ENCODE results near the gene ZNF354C.

- no peak for TF ChIP-seq CTCF (IDR thresholded peaks at IDR 0.05)
- no peak for TF ChIP-seq POLR2A (IDR thresholded peaks at IDR 0.05)
Measured at GRCh38 chr5:179044765-179045164, 15.4 kb upstream of the ZNF354C start.
